SK-N-SH (cell line): ENCODE measurements around the gene TMEM52B. TPM values are rescaled to one million over a fixed set of nuclear protein-coding genes. Genes with fewer than 3 reads are reported as not detected.

Experiments used
- CTCF ChIA-PET: fragments of 300-600, 350-600 bp; formaldehyde crosslinking; extraction: SDS; loops from one replicate; lab custom pipeline; 2021; lab: Yijun Ruan, JAX
- POLR2A ChIA-PET: fragments of 350-600 bp; sonication (Branson Sonifier 250); formaldehyde crosslinking; extraction: SDS; loops from one replicate; lab custom pipeline; 2020; ENCODE audit warnings: antibody characterized with exemption, inconsistent platforms; lab: Yijun Ruan, JAX
- DNase-seq: peaks from one replicate; pipeline ENCODE4 v3.0.0; 2012
- H2AFZ ChIP-seq: fragments of 200-600 bp; sonication (generic); 2 replicates; pipeline ENCODE4 v1.8.1; 2016; ENCODE audit warnings: antibody characterized with exemption, mild to moderate bottlenecking, low read depth
- H3F3A ChIP-seq: fragments of 200-600 bp; sonication (generic); replicated peaks from 2 replicates; pipeline ENCODE3; 2016; ENCODE audit warnings: antibody characterized with exemption, mild to moderate bottlenecking; ENCODE audit not compliant: insufficient read depth
- H3K27ac ChIP-seq, 2 experiments: fragments of 200-500 bp in 1 of 2; fragments of 200-600 bp in 1 of 2; sonication (Bioruptor generic) in 1 of 2; sonication (generic), shearing (Covaris generic) in 1 of 2; 2 replicates each; pipeline versions ENCODE4 v1.5.1 to v1.6.1; 2014 to 2016; ENCODE audit warnings: low read depth in 2 of 2, inconsistent platforms in 1 of 2, low read length in 1 of 2, mild to moderate bottlenecking in 1 of 2, mixed read lengths in 1 of 2
- H3K27me3 ChIP-seq: fragments of 200-600 bp; sonication (generic), shearing (Covaris generic); 2 replicates; pipeline ENCODE4 v1.6.1; 2016; ENCODE audit warnings: mixed run types; ENCODE audit not compliant: insufficient read depth
- H3K36me3 ChIP-seq, 2 experiments: fragments of 200-500 bp in 1 of 2; fragments of 200-600 bp in 1 of 2; sonication (Bioruptor generic) in 1 of 2; sonication (generic) in 1 of 2; replicated peaks in 1 of 2; 2 replicates each; pipeline versions ENCODE3 to v1.5.1; 2014 to 2016; ENCODE audit warnings: low read length in 1 of 2, mild to moderate bottlenecking in 1 of 2; ENCODE audit not compliant: insufficient read depth in 2 of 2, control insufficient read depth in 1 of 2
- H3K4me1 ChIP-seq, 2 experiments: fragments of 200-500 bp in 1 of 2; fragments of 200-600 bp in 1 of 2; sonication (Bioruptor generic) in 1 of 2; sonication (generic), shearing (Covaris generic) in 1 of 2; 2 replicates each; pipeline versions ENCODE4 v1.5.1 to v1.6.1; 2014 to 2016; ENCODE audit warnings: low read depth in 1 of 2, low read length in 1 of 2, mixed run types in 1 of 2; ENCODE audit not compliant: insufficient read depth in 2 of 2, control insufficient read depth in 1 of 2
- H3K4me2 ChIP-seq: fragments of 200-600 bp; sonication (generic), shearing (Covaris generic); 2 replicates; pipeline ENCODE4 v1.6.1; 2017; ENCODE audit warnings: mixed run types
- H3K4me3 ChIP-seq, 2 experiments: fragments of 200-500 bp in 1 of 2; fragments of 200-600 bp in 1 of 2; sonication (Bioruptor generic) in 1 of 2; sonication (generic), shearing (Covaris generic) in 1 of 2; 2 replicates each; pipeline versions ENCODE4 v1.5.1 to v1.8.1; 2014 to 2016; ENCODE audit warnings: low read depth in 2 of 2, inconsistent platforms in 1 of 2, low read length in 1 of 2, mild to moderate bottlenecking in 1 of 2, mixed read lengths in 1 of 2, moderate library complexity in 1 of 2
- H3K79me2 ChIP-seq: fragments of 200-600 bp; sonication (generic); 2 replicates; pipeline ENCODE4 v1.8.1; 2017; ENCODE audit warnings: mild to moderate bottlenecking; ENCODE audit not compliant: insufficient read depth
- H3K9ac ChIP-seq: fragments of 200-600 bp; sonication (generic); 2 replicates; pipeline ENCODE4 v1.6.1; 2017; ENCODE audit warnings: mixed run types
- H3K9me2 ChIP-seq: fragments of 200-600 bp; sonication (generic); 2 replicates; pipeline ENCODE4 v1.6.1; 2017; ENCODE audit warnings: mixed run types
- H3K9me3 ChIP-seq: fragments of 200-600 bp; sonication (generic); 2 replicates; pipeline ENCODE4 v1.6.1; 2017; ENCODE audit warnings: mixed run types, mild to moderate bottlenecking, moderate library complexity
- H4K20me1 ChIP-seq: fragments of 200-600 bp; sonication (generic); 2 replicates; pipeline ENCODE4 v1.6.1; 2017; ENCODE audit warnings: mild to moderate bottlenecking, mixed run types; ENCODE audit not compliant: insufficient read depth
- CTCF ChIP-seq: fragments of 200-600 bp; sonication (generic); IDR thresholded peaks from 2 replicates; pipeline ENCODE4 v1.6.1; 2017; ENCODE audit warnings: antibody characterized with exemption, mild to moderate bottlenecking, moderate library complexity
- EP300 ChIP-seq, 2 experiments: IDR thresholded peaks; 2 replicates each; pipeline versions ENCODE4 v1.4.0 to v1.6.1; 2012; ENCODE audit warnings: borderline replicate concordance in 1 of 2, low read depth in 1 of 2, low read length in 1 of 2
- FOSL2 ChIP-seq: IDR thresholded peaks from 2 replicates; pipeline ENCODE4 v1.4.0; 2012; ENCODE audit warnings: low read depth, mild to moderate bottlenecking, moderate library complexity, borderline replicate concordance
- FOXM1 ChIP-seq: IDR thresholded peaks from 2 replicates; pipeline ENCODE4 v1.4.0; 2012; ENCODE audit warnings: low read depth, mild to moderate bottlenecking
- JUND ChIP-seq: IDR thresholded peaks from 2 replicates; pipeline ENCODE4 v1.4.0; 2012
- MEF2A ChIP-seq: IDR thresholded peaks from 2 replicates; pipeline ENCODE4 v1.4.0; 2012; ENCODE audit warnings: low read depth, borderline replicate concordance
- MXI1 ChIP-seq: IDR thresholded peaks from 2 replicates; pipeline ENCODE4 v1.6.1; 2012; ENCODE audit warnings: mild to moderate bottlenecking, low read depth, low read length, improper control_type of control experiment
- NFIC ChIP-seq: IDR thresholded peaks from 2 replicates; pipeline ENCODE4 v1.4.0; 2012; ENCODE audit warnings: borderline replicate concordance
- NRF1 ChIP-seq: IDR thresholded peaks from 2 replicates; pipeline ENCODE4 v1.6.1; 2012; ENCODE audit warnings: low read depth, mild to moderate bottlenecking, low read length
- POLR2AphosphoS5 ChIP-seq: IDR thresholded peaks from 2 replicates; pipeline ENCODE4 v1.6.1; 2012; ENCODE audit warnings: low read depth, low read length
- RAD21 ChIP-seq: IDR thresholded peaks from 2 replicates; pipeline ENCODE4 v1.6.1; 2012; ENCODE audit warnings: mild to moderate bottlenecking, low read length
- RCOR1 ChIP-seq: fragments of 150-350 bp; IDR thresholded peaks from 2 replicates; pipeline ENCODE4 v1.6.1; 2017; ENCODE audit warnings: antibody characterized with exemption, low read length
- REST ChIP-seq: IDR thresholded peaks from 2 replicates; pipeline ENCODE4 v1.6.1; 2012; ENCODE audit warnings: mild to moderate bottlenecking, low read depth, low read length, moderate library complexity
- RXRA ChIP-seq: IDR thresholded peaks from 2 replicates; pipeline ENCODE4 v1.4.0; 2012; ENCODE audit warnings: low read depth, mild to moderate bottlenecking, borderline replicate concordance
- SIN3A ChIP-seq: IDR thresholded peaks from 2 replicates; pipeline ENCODE4 v1.6.1; 2012; ENCODE audit warnings: low read depth, mild to moderate bottlenecking, low read length, moderate library complexity, borderline replicate concordance
- SMC3 ChIP-seq: IDR thresholded peaks from 2 replicates; pipeline ENCODE4 v1.6.1; 2012; ENCODE audit warnings: low read depth, low read length, improper control_type of control experiment
- TAF1 ChIP-seq: IDR thresholded peaks from 2 replicates; pipeline ENCODE4 v1.6.1; 2012; ENCODE audit warnings: low read depth, mild to moderate bottlenecking, low read length, moderate library complexity, borderline replicate concordance
- TCF12 ChIP-seq: IDR thresholded peaks from 2 replicates; pipeline ENCODE4 v1.4.0; 2012
- TEAD4 ChIP-seq: IDR thresholded peaks from 2 replicates; pipeline ENCODE4 v1.4.0; 2012; ENCODE audit warnings: mild to moderate bottlenecking, borderline replicate concordance; ENCODE audit not compliant: insufficient read depth
- YY1 ChIP-seq: IDR thresholded peaks from 2 replicates; pipeline ENCODE4 v1.4.0; 2012; ENCODE audit warnings: low read depth, mild to moderate bottlenecking
- ZBTB33 ChIP-seq: IDR thresholded peaks from 2 replicates; pipeline ENCODE4 v1.4.0; 2012; ENCODE audit warnings: low read depth, borderline replicate concordance
- WGBS: methylation state at CpG from one replicate; pipeline ENCODE4 v1.1.6; 2017; ENCODE audit warnings: low lambda C conversion rate; 5-methylcytosine and 5-hydroxymethylcytosine counted together
- polyA plus RNA-seq, 3 experiments: library from polyadenylated mRNA; depleted of rRNA; stranded (reverse); fragments of >200 nt; gene quantifications; 2 replicates each; pipeline ENCODE4 v1.2.3, GENCODE V29; 2012

The TMEM52B gene
- polyA plus RNA-seq, 1 of the 3 experiments (the other 2 are of a cell fraction), result not detected

GRCh38 chr12:10140001-10140400 is 38.8 kb upstream of the TMEM52B start:
- POLR2A ChIA-PET, result no interaction called here
- Histone ChIP-seq H4K20me1 (no peaks in the 10 kb centered on the region), H3K4me1 (no peaks in the 10 kb centered on the region), H3K9me3 (no peaks in the 10 kb centered on the region), H3K9me2 (no peaks in the 10 kb centered on the region), H2AFZ (no peak overlapping the region), H3F3A (no peaks in the 10 kb centered on the region), H3K9ac (no peak overlapping the region), H3K36me3 (no peaks in the 10 kb centered on the region), H3K4me3 (no peak overlapping the region), H3K27ac (no peak overlapping the region), H3K4me2 (no peak overlapping the region), H3K27me3 (peaks cover 18% of the 10 kb centered on the region; the same call in 1 of the 2 replicates), H3K79me2 (no peaks in the 10 kb centered on the region)
- CTCF ChIA-PET, result interaction anchor here (0.6 to 3.4 kb wide), 9 partner anchors 13 to 397 kb away, joined by 3 to 23 read pairs (median 4); partner anchors contain the start of gene CLEC12B
- TF ChIP-seq YY1, result no peak
- TF ChIP-seq RXRA, result no peak
- no peak for TF ChIP-seq SIN3A
- TF ChIP-seq JUND, result no peak
- no peak for TF ChIP-seq NFIC
- no peak for TF ChIP-seq MEF2A
- no peak for TF ChIP-seq MXI1
- TF ChIP-seq FOXM1, result no peak
- no peak for TF ChIP-seq ZBTB33
- TF ChIP-seq FOSL2, result no peak
- TF ChIP-seq CTCF, result peak; percentile 49
- TF ChIP-seq POLR2AphosphoS5, result no peak
- peak; percentile 34; the same call in 1 of the 2 replicates for TF ChIP-seq SMC3
- TF ChIP-seq NRF1, result no peak
- no peak for TF ChIP-seq RCOR1
- peak; percentile 67 for TF ChIP-seq RAD21
- TF ChIP-seq REST, result no peak
- TF ChIP-seq TEAD4, result no peak
- no peak for TF ChIP-seq TAF1
- no peak for TF ChIP-seq EP300 (IDR thresholded peaks at IDR 0.05; ENCODE audit: borderline replicate concordance in 1 of 2, low read depth in 1 of 2, low read length in 1 of 2)
- no peak for TF ChIP-seq TCF12
- DNase-seq, result peak; percentile 10
- WGBS, result 4% methylated on average over 2 of the region's 2 CpGs
